NT2/D1 (cell line): ENCODE data around the gene TACC3.

ENCODE experiments used
- DNase-seq: peaks from one replicate; pipeline ENCODE4 v3.0.0-alpha.2; 2011; ENCODE audit warnings: low read depth, low spot score
- H3K27me3 ChIP-seq: 2 replicates; pipeline ENCODE4 v1.6.0; 2011; ENCODE audit warnings: mild to moderate bottlenecking; ENCODE audit not compliant: insufficient read length, insufficient read depth
- H3K36me3 ChIP-seq: 2 replicates; pipeline ENCODE4 v1.6.1; 2011; ENCODE audit warnings: mild to moderate bottlenecking, low read length, mixed read lengths; ENCODE audit not compliant: insufficient read depth, insufficient read length
- H3K4me1 ChIP-seq: 2 replicates; pipeline ENCODE4 v1.5.1; 2011; ENCODE audit not compliant: insufficient read depth, insufficient read length
- H3K4me3 ChIP-seq: 2 replicates; pipeline ENCODE4 v1.5.1; 2011; ENCODE audit warnings: low read depth; ENCODE audit not compliant: insufficient read length
- H3K9ac ChIP-seq: 2 replicates; pipeline ENCODE4 v1.6.0; 2011; ENCODE audit warnings: low read depth; ENCODE audit not compliant: insufficient read length
- H3K9me3 ChIP-seq: 2 replicates; pipeline ENCODE4 v1.5.1; 2011; ENCODE audit warnings: mild to moderate bottlenecking, low read length; ENCODE audit not compliant: insufficient read depth
- SUZ12 ChIP-seq: IDR thresholded peaks from 2 replicates; pipeline ENCODE4 v1.6.1; 2011; ENCODE audit not compliant: insufficient read length, insufficient read depth; ENCODE audit errors: extremely low read depth
- YY1 ChIP-seq: IDR thresholded peaks from 2 replicates; pipeline ENCODE4 v1.6.1; 2011; ENCODE audit not compliant: insufficient read length, insufficient read depth
- ZNF274 ChIP-seq: IDR thresholded peaks from 2 replicates; pipeline ENCODE4 v1.6.1; 2011; ENCODE audit warnings: mild to moderate bottlenecking, low read depth, low read length

TACC3 gene

DNA sequence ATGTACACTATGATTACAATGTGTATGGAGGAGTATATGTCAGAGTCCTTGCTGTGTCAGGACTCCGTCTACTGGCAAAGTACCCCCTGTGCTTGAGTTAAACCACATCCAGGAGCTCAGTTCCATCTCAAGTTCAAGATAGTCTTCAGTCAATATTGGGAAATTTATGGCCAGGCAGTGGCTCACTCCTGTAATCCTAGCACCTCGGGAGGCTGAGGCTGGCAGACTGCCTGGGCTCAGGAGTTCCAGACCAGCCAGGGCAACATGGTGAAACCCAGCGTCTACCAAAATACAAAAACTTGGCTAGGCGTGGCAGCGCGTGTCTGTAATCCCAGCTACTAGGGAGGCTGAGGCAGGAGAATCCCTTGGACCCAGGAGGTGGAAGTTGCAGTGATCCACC, 15.0 kb upstream of the TACC3 start:
- Histone ChIP-seq H3K9ac (no peak overlapping the region), H3K27me3 (no peaks in the 10 kb centered on the region)
- no peak for TF ChIP-seq ZNF274
- no peak for TF ChIP-seq YY1
- no peak for TF ChIP-seq SUZ12

DNA sequence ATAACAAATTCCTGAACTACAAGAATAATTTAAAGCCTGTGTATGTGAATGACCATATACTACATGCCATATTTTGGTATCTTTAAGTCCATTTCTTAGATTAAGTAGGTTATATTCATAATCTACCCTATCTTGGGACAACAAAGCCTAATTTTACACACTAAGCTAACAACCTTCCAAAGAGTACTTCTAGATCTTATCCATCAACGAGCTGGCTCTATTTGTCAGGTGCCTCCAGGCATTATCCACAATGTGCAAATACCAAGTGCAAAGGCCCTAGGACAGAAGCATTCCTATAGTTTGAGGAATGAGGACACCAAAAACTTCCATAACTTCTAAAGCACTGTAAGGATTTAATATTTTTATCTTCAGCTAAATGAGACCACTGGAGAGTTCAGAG, 12.7 kb upstream of the TACC3 start:
- Histone ChIP-seq H3K9ac (no peak overlapping the region), H3K9me3 (no peaks in the 10 kb centered on the region), H3K36me3 (peaks cover 65% of the 10 kb centered on the region), H3K4me1 (peaks cover 9% of the 10 kb centered on the region), H3K4me3 (no peak overlapping the region), H3K27me3 (no peaks in the 10 kb centered on the region)
- no peak for TF ChIP-seq YY1
- no peak for DNase-seq

More for the DNA sequence above, 15.0 kb upstream of the TACC3 start:
- DNase-seq: no peak
- H3K4me1 ChIP-seq: peaks cover 6% of the 10 kb centered on the region
- H3K4me3 ChIP-seq: no peak overlapping the region
- no peaks in the 10 kb centered on the region for H3K9me3 ChIP-seq
- peaks cover 82% of the 10 kb centered on the region for H3K36me3 ChIP-seq

DNA sequence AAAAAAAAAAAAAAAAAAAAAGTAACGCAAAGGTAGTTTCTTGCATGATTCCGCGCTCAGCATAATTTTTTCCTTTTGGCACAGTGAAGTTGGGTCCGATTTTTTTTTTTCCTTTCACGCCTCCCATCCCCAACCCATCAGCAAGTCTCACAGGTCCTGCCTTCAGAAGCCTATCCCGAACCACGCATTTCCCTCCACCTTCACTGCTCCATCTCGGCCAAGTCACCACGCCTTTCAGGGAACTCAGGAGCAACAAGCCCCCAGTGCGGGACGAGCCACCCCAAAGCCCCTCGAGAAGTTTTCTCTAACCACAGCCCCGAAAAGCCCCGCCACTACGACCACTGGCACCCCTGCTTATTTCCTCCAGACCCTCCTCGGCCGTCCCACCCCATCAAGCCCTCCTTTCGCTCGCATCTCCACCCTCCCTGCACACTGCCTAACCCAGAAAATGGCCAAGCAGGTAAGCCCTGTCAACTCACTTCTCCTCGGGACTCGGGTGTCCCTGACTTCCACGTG, 10.2 kb upstream of the TACC3 start:
- Histone ChIP-seq H3K9ac (peak overlapping the region; percentile 97), H3K4me3 (peak overlapping the region; percentile 98), H3K9me3 (no peaks in the 10 kb centered on the region), H3K4me1 (peaks cover 13% of the 10 kb centered on the region), H3K27me3 (no peaks in the 10 kb centered on the region), H3K36me3 (peaks cover 52% of the 10 kb centered on the region)
- DNase-seq: no peak
- TF ChIP-seq SUZ12 (no peak), ZNF274 (no peak), YY1 (no peak)

DNA sequence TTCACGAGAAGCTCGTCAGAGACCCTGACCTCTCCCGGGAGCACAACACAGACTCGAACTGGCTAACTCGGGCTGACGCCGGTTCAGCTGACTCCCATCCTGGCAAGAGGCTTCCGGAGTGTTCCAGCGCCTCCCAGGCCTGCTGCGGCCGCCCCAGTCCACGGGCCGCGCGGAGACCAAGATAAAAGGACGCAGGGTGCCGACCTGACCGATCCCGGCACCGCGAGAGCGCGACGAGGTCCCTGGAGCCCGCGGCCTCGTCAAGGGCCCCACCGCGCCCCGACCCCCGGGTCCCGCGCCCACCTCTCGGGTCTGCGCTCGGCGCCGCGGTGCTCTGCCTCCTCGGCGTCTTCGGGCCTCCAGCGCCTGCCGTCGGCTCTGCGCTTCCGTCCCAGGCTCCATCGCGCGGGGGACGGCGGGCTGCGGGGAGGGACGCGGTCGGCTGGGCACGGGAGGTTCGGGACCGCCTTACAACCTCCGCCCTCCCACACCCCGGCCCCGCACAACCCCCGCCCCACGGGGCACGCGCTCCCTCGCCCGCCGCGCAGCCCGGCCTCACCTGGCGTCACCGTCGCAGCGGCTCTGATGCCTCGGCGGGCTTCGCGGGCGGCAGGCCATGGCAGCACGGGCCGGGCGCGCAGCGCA, 9.6 kb upstream of the TACC3 start:
- H3K9me3 ChIP-seq: no peaks in the 10 kb centered on the region
- no peak for DNase-seq
- TF ChIP-seq ZNF274: no peak
- no peak for TF ChIP-seq SUZ12
- no peak for TF ChIP-seq YY1
- no peaks in the 10 kb centered on the region for H3K27me3 ChIP-seq
- peaks cover 13% of the 10 kb centered on the region for H3K4me1 ChIP-seq
- H3K4me3 ChIP-seq: peak overlapping the region; percentile 98
- H3K9ac ChIP-seq: peak overlapping the region; percentile 97
- peaks cover 52% of the 10 kb centered on the region for H3K36me3 ChIP-seq

DNA sequence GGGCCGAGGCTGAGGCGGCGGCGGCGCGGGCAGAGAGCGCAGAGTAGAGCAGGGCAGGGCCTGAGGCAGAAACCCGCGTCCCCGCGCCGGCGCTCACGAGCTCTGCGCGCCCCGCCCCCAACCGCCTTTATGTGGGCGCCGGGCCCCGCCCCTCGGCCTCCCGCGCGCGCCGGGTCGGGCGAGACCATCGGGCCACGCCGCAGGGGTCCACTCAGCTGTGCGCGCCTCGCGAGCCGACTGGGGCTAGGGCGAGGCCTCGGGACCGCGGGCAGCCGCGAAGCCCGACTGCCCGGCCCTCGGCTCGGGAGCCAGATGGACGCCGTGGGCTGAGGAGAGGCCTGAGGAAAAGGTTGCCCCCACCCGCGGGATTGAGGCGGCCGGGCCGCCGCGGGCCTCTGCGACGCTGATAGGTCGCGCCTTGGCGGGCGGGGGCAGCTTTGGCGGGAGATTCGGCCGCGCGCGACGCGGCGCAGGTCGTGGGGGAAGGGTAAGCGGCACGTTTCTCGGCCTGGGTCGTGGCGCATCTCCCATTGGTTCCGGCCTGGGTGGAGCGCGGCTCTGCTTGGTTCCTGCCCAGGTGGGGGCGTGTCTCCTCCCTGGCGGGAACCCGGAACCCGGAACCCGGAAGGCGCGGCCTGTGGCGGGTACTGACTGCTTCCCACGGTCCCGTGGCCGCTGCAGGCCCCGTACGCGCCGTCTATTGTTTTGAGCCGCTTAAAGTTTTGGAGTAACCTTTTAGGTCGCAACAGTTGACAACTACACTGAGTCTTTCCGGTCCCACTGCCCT, 8.9 kb upstream of the TACC3 start, which contains the start of gene SLBP:
TSS of gene SLBP (minus strand) at position 104 of the 787 bp plus-strand sequence. CDS start 131 bp downstream, outside the sequence.
- Histone ChIP-seq H3K4me3 (peak within 1 kb of the TSS; percentile 98), H3K9ac (peak within 1 kb of the TSS; percentile 97), H3K36me3 (peaks cover 60% of the 10 kb centered on the region), H3K4me1 (peaks cover 13% of the 10 kb centered on the region), H3K9me3 (no peaks in the 10 kb centered on the region), H3K27me3 (no peaks in the 10 kb centered on the region)
- TF ChIP-seq YY1 (no peak), ZNF274 (no peak), SUZ12 (no peak)
- DNase-seq: peak; percentile 83

DNA sequence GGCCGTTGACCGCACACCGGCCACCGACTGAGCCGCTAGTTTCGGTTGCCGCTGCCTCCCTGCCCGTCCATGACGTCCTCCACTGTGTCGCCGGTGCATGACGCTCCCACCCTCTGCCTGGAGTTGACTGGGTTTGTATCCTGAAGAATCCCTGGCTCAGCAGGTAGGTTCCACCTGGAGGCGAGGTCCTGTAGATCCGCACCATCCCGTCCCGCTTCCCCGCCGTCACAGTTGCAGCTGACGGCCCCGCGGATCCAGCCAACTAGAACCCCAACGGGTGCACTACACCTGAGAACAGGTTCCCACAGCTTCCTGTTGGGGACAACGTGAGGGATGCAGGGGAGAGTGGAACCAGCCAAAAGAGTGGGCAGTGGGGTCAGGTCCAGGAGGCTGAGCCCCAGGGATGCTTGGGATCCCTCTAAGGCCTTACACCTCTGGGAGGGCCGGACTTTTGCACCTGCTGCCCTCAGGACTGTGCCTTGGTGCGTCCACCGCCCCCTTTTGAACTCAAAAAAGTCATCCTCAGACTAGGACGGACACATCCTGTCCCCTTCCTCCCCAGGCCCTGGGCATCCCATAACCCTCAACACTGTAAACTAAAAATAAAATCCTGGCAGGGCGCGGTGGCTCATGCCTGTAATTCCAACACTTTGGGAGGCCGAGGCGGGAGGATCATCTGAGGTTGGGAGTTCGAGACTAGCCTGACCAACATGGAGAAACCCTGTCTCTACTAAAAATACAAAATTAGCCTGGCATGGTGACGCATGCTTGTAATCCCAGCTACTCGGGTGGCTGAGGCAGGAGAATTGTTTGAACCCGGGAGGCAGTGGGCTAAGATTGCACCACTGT, 8.1 kb upstream of the TACC3 start:
- no peak for TF ChIP-seq ZNF274
- TF ChIP-seq YY1: no peak
- TF ChIP-seq SUZ12: no peak
- DNase-seq: no peak
- Histone ChIP-seq H3K9me3 (no peaks in the 10 kb centered on the region), H3K36me3 (peaks cover 60% of the 10 kb centered on the region), H3K4me1 (peaks cover 13% of the 10 kb centered on the region), H3K4me3 (peak overlapping the region; percentile 98), H3K9ac (peak overlapping the region; percentile 97), H3K27me3 (no peaks in the 10 kb centered on the region)
